Cortex of kidney (tissue), 1 donor: ENCODE results near the gene POLK.
"Not testable (repeated sequence)": the region's sequence is repeated elsewhere in the genome, so short reads cannot be mapped to it uniquely, and the experiment has no call there.

Experiments
- DNase-seq: peaks from one replicate; lab custom pipeline; 2025; lab: John Stamatoyannopoulos, UW

Gene POLK

DNA sequence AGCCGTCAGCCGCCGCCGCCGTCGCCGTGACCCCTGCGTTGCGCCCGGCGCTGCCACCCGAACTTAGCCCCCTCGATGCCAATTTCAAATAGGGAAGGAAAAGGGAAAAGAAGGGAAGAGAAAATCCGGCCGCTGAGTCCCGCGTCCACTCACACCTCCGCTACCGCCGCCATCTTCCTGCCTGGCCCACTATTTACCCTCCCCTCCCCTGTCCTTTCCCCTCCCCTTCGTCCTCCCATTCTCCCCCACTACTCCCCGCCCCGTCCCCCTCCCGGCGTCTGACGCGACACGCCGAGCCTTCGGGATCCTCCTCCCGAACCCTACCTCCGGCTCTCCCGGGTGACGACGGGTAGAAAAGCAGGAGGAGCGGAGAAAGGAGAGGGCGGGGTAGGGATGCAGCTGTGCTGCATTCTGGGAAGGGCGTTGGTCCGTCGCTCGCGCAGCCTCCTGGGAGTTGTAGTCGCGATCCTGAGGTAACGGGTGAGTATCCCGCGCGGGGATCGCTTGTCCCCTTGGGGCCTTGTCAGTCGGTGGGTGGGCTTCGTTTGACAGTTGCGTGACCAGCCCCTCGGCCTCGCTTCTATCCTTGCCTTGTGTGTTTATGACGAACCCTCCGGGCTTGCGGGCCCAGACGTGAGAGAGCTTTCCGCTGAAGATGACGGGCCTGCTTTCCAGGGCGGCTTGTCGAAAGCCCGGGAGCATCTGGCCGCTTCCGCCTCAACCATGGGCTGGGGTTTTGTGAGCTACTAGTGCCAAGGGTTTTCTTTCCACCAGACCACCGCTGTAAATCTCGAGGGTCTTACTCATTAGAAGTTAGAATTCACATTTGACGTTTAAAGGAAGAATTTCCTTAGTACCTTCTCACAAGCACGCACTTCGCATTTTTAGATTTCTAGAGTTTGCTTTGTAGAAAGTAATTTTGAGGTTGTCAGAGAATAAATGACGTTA, at the start of gene POLK, which contains the start of gene CERT1:
Gene POLK (plus strand): TSS at position 457 of the 948 bp plus-strand sequence.
Gene CERT1 (minus strand): TSS at position 195 of the 948 bp plus-strand sequence. CDS start 422 bp downstream, outside the sequence.
- DNase-seq: peak; percentile 95

DNA sequence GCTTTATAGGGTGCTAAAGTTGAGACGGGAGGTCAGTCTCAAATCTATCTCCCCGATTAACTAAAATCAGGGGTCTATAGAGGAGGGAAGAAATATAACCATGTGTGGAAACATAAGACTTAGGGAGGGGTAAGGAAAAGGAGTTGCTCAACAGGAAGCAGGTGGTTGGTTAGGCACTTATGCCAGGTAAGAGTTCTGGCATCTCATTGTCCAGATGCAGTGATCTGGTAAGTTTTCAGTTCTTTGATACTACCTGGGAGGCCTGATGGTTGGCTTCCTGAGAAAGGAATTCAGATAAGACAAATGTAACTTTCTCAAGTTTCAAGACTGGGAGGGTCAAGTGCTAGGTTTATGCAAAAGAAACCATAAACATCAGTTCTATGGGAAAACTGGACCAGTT, 48.0 kb upstream of the POLK start:
- DNase-seq: no peak

DNA sequence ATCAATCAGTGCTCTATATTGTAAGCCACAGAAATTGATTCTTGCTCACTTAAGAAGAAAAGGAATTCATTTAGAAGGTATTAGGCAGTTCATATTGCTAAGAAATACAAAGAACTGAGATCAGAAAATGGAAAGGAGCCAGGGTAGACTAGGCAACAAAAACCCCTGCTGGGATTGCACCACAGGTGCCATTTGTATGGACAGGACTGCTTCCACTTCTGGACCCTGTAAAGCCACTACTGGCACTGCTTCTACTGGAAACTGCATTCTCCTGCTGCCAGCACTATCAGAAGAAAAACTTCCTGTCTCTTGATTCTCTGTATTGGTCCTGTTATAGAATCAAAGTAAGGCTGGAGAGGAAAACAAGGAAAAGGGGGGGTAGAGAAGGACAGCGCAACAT, 46.2 kb upstream of the POLK start:
- no peak for DNase-seq

DNA sequence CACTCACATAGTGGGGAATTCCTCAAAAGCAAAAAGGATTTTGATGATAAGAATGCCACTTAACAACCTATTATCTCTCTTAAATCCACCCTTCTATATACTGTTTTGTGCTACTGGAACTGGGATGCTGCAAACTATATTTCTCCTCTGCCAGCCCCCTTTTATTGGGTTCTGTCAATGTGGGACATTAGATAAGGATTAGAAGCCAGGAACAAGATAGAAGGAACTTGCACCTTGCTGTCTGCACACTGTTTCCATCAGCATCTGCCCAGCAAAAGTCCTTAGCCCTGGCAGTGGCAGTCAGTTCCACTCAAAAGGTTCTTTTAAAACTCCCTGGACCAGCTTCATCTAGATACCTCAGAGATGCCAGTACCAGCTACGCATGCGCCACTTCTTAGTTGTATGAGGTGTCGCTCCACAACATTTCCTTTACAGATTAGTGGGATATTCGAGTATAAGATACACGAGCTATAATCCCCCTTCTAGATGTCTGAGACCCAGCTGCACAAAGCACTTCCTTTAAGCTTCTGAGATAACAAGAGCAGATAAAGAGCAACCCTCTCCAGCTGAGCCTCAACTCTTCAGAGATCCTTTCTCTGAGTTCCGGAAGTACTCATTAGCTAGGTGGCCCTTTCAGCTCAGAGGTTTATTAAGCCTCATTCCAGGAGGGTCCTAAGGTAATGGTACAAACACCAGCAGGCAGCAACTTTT, 45.5 kb upstream of the POLK start:
- no peak for DNase-seq

DNA sequence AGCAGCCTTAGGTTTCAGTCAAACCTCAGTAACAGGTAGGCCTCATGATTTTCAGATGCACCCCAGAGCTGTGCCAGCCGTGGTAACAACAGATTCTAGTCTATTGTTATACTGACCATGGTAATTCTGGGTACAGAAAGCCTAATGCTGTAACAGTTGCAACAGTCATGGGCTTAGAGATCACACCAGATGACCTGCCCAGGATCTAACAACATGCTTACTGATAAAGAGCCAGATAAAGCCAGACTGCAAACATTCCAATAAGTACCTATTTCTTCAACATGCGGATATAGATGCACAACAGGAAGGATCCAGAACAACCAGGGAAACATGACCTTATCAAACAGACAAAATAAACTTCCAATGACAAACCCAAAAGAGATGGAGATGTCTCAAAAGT, 43.1 kb upstream of the POLK start:
- no peak for DNase-seq

DNA sequence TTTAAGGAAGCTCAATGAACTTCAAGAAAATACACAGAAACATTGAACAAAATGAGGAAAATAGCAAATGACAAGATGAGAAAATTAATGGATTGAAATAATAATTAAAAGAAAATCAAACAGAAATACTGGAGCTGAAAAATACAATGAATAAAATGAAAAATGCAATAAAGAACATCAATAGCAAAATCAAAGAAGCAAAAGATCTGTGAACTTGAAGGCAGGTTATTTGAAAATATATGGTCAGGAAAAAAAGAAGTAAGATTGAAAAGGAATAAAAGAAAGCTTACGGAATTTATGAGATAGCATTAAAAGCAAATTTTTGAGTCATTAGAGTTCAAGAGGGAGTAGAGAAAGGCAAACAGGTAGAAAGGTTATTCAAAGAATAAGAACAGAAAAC, 42.7 kb upstream of the POLK start:
- DNase-seq: no peak

DNA sequence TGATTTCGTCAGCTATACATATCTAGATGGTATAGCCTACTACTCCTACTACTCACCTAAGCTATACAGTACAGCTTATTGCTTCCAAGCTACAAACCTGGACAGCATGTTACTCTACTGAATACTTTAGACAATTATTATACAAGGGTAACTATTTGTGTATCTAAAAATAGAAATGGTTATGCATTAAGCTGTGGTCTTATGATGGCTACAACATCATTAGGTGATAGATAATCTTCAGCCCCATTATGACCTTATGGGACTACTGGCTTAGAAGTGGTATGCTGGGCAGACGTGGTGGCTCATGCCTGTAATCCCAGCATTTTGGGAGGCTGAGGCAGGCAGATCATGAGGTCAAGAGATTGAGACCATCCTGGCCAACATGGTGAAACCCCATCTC, 40.5 kb upstream of the POLK start:
- no peak for DNase-seq

DNA sequence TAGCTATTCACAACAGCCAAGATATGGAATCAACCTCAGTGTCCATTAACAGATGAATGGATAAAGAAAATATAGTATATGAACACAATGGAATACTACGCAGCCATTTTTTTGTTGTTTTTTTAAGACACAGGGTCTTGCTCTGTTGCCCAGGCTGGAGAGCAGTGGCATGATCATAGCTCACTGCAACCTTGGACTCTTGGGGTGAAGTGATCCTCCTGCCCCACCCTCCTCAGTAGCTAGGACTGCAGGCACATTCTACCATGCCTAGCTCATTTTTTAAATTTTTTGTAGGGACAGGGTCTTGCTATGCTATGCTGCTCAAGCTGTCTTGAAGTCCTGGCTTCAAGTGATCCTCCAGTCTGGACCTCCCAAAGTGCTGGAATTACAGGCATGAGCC, 38.7 kb upstream of the POLK start:
- no peak for DNase-seq

DNA sequence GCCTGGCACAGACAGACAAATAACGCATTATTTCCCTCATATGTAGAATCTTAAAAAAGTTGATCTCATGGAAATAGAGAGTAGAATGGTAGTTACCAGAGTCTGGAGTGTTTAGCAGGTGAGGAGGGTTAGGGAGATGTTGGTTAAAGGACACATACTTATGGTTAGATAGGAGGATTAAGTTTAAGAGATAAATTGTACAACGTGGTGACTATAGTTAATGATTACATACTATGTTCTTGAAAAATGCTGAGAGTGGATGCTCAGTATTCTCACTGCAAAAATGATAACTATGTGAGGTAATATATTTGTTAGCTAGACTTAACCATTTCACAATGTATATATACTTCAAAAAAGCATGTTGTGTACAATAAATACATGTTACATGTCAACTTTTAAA, 38.2 kb upstream of the POLK start:
- DNase-seq: no peak

DNA sequence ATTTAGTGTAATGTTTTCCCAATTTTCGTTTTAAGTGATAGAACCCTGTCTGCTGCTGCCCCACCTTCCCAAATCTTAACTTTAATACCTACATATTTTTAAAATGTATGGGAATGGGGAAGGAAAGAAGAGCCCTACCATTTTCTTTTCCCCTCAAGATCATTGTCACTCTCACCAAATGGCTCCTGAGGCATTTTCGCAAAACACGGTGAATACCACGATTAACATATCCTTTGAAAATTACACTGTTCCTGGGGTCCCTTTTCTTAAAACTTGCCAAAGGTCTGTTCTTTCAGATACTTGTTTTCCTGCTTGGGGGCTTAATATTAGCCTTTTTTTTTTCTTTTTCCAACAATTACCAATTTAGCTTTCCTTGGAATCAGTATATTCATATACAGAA, 36.3 kb upstream of the POLK start:
- no peak for DNase-seq

DNA sequence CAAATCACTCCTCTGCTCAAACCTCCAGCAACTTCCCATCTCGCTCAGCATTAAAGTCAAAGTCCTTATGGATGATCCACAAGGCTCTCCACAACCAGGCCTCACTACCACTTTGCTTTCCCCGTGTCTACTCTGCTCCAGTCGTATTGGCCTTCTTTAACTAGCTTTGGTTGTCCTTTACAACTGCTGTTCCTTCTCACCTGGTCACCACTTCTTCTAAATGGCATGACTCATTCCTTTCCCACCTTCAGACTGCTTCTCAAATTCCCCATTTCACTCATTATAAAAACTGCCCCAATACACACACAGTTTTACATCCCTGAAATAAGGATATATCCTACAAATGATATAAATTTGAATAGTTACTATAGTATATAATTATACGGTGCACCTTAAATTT, 30.7 kb upstream of the POLK start:
- DNase-seq: no peak

DNA sequence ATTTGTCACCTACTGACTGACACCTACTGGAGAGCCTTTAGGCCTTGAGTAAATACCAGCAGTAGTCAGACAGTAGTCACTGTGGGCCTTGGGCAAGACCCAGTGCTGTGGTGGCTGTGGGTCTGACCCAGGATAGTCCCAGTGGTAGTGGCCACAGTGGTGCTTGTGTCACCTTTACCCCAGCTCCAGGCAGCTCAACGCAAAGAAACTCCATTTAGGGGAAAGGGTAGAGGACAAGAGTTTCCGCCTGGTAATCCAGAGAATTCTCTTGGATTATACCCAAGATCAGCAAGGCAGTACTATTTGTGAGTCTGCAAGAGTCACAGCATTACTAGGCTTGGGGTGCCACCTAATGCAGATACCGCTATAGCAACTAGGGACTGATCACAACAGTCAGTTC, 29.2 kb upstream of the POLK start:
- no peak for DNase-seq

DNA sequence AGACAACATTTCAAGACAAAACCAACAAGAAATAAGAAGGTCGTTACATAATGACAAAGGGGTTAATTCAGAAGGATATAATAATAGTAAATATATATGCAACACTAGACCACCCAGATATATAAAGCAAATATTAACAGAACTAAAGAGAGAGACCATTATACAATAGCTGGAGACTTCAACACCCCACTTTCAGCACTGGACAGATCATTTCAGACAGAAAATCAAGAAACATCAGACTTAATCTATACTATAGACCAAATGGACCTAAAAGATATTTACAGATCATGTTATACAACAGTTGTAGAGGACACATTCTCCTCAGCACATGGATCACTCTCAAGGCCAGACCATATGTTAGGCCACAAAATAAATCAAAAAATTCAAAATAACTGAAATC, 27.1 kb upstream of the POLK start:
- DNase-seq: no peak

DNA sequence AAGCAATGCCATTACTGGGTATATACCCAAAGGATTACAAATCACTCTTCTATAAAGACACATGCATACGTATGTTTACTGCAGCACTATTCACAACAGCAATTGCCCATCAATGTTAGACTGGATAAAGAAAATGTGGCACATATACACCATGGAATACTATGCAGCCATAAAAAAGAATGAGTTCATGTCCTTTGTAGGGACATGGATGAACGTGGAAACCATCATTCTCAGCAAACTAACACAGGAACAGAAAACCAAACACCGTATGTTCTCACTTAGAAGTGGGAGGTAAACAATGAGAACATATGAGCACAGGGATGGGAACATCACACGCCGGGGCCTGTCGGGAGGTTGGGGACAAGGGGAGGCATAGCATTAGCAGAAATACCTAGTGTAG, 21.8 kb upstream of the POLK start:
- DNase-seq: not testable (repeated sequence)

DNA sequence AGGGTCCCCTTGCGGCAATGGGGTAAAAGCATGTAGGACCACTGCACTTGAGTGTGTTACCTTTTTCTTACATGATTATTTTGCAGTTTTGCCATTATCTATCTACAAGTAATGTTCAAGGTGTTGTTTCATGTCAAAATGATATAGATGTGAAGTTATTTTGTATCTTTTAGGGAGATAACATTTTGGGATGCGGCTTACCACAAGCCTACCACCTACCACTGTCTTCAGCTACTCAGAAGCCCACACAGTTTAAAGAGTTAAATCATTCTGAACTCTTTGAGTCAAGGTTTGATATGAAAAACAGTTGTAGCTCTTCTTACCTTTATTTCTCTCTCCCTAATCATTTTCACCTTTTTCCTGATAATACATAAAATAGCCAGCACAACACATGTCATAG, 20.1 kb upstream of the POLK start:
- DNase-seq: no peak

DNA sequence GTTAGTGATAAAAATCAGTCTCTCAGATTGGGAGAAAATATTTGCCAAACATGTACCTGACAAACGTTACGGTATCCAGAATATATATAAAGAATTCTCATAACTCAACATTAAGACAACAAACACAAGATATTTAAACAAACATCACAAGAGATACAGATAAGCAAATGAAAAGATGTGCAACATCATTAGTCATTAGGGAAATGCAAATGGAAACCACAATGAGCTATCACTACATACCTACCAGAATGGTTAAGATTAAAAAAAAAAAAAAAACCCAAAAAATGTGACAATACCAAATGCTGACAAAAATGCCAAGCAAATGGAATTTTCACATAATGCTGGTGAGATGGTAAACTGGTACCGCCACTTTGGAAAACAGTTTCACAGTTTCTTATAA, 15.7 kb upstream of the POLK start:
- DNase-seq: no peak

DNA sequence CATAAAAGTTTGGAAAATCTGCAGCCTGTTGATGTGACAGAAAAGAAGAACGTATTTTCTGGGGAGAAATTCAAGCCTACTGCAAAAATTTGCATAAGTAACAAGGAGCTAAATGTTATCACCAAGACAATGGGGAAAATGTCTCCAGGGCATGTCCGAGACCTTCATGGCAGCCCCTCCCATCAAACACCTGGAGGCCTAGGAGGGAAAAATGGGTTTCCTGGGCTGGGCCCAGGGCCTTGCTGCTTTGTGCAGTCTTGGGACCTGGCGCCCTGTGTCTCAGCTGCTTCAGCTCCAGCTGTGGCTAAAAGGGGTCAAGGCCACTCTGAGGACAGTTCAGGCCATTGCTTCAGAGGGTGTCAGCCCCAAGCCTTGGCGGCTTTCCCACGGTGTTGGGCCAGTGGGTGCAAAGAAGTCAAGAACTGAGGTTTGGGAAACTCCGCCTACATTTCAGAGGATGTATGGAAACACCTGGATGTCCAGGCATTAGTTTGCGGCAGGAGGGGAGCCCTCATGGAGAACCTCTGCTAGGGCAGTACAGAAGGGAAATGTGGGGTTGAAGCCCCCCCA, 13.4 kb upstream of the POLK start:
- DNase-seq: no peak

DNA sequence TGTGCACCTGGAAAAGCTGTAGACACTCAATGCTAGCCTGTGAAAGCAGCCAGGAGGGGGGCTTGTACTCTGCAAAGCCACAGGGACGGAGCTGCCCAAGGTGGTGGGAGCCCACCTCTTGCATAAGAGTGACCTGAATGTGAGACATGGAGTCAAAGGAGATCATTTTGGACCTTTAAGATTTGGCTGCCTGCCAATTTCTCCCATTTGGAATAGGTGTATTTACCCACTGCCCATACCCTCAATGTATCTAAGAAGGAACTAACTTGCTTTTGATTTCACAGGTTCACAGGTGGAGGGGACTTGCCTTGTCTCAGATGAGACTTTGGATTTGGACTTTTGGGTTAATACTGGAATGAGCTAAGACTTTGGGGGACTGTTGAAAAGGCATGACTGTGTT, 12.8 kb upstream of the POLK start:
- DNase-seq: not testable (repeated sequence)

DNA sequence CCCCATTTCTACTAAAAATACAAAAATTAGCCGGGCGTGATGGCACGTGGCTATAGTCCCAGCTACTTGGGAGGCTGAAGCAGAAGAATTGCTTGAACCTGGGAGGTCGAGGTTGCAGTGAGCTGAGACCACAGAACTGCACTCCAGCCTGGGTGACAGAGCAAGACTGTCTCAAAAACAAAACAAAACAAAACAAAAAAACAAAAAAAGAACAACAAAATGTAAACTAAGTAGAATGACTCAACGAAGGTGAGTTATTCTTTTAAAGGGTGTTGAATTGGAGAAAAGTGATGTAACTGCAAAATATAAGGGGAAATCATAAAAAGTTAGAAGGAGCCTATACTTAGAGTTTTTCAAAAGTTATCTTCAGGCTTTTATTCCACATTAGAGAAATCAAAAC, 6.6 kb upstream of the POLK start:
- not testable (repeated sequence) for DNase-seq

DNA sequence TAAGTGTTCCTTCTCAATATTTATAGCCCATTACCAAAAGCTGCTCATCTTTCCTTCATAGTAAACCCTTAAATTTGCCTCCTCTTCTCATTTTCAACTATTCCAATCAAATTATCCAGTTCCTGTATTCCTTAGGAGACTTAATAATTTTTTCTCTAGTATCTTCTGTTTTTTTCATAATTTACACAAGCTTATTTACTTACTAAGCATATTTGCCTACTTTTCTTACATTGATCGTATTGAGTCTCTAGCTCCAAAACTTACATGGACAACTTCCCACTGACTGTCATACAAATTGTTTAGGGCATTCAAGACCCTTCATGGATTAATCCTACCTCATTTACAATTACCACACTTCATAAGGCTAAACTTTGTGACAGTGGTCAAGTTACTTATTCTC, 3.9 kb upstream of the POLK start:
- no peak for DNase-seq

DNA sequence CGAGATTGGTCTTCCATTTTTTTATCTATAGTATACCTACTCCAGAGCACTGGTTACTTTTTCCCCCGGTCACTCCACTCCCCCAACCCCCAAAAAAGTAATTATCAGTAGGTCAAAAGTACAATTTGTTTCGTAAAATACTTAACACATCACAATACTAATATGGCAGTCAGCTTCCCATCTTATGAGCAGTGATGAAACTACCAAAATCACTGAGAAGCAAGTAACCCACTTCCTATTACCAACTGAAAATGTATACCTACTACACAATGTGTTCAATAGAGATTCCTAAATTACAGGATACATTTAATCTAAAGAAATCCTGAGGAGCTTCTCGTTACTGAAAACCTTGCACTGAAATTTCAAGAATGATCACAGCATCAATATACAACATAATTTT, 2.1 kb upstream of the POLK start:
- no peak for DNase-seq

DNA sequence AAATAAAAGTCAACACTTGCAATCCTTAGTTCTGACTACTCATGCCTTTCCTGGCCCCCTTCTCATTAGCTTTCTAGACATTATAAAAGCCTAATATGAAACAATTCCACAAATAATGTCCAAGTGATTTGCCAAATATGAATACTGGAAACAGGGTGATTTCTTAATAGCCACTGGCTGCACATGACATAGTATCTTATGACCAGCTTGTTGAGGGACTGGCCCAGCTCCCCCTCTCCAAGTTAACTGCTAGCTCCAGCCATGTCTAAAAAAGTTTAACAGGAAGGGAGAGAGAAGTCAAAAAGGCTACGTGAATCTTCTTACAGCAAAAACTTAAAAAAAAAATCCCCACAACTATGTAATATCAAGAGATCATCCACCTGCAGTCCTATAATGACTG, 1.7 kb upstream of the POLK start:
- no peak for DNase-seq

DNA sequence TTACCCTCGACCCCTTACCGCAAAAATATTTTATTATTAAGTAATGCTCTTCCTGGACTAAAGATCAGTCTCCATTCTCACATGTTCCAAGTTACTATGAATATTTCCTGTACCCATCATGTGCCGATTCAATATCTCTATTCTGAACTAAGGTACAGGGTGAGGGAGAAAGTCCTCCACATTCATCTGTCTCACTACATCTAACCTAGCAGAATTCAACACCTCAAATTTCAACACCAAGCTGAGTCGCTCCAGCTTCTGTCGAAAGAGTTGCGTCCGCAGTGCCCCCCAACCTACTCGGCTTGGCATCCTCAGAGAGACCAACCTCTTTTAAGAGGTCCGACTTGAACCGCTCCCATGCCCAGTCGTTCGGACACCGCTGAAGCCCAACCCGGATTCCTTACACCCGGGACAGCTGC, 1.3 kb upstream of the POLK start:
- DNase-seq: no peak
